ENCODE results near the gene RTKN2.

RTKN2 gene

GRCh38 chr10:62258926-62259325 is 9.7 kb downstream of the RTKN2 start:
- no peak overlapping the region for H3K27ac ChIP-seq (replicated peaks)
- TF ChIP-seq, protein P1, sequence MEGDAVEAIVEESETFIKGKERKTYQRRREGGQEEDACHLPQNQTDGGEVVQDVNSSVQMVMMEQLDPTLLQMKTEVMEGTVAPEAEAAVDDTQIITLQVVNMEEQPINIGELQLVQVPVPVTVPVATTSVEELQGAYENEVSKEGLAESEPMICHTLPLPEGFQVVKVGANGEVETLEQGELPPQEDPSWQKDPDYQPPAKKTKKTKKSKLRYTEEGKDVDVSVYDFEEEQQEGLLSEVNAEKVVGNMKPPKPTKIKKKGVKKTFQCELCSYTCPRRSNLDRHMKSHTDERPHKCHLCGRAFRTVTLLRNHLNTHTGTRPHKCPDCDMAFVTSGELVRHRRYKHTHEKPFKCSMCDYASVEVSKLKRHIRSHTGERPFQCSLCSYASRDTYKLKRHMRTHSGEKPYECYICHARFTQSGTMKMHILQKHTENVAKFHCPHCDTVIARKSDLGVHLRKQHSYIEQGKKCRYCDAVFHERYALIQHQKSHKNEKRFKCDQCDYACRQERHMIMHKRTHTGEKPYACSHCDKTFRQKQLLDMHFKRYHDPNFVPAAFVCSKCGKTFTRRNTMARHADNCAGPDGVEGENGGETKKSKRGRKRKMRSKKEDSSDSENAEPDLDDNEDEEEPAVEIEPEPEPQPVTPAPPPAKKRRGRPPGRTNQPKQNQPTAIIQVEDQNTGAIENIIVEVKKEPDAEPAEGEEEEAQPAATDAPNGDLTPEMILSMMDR (IDR thresholded peaks at IDR 0.05; ENCODE audit: insufficient read depth, low read length) = no peak
- TF ChIP-seq, protein P2, sequence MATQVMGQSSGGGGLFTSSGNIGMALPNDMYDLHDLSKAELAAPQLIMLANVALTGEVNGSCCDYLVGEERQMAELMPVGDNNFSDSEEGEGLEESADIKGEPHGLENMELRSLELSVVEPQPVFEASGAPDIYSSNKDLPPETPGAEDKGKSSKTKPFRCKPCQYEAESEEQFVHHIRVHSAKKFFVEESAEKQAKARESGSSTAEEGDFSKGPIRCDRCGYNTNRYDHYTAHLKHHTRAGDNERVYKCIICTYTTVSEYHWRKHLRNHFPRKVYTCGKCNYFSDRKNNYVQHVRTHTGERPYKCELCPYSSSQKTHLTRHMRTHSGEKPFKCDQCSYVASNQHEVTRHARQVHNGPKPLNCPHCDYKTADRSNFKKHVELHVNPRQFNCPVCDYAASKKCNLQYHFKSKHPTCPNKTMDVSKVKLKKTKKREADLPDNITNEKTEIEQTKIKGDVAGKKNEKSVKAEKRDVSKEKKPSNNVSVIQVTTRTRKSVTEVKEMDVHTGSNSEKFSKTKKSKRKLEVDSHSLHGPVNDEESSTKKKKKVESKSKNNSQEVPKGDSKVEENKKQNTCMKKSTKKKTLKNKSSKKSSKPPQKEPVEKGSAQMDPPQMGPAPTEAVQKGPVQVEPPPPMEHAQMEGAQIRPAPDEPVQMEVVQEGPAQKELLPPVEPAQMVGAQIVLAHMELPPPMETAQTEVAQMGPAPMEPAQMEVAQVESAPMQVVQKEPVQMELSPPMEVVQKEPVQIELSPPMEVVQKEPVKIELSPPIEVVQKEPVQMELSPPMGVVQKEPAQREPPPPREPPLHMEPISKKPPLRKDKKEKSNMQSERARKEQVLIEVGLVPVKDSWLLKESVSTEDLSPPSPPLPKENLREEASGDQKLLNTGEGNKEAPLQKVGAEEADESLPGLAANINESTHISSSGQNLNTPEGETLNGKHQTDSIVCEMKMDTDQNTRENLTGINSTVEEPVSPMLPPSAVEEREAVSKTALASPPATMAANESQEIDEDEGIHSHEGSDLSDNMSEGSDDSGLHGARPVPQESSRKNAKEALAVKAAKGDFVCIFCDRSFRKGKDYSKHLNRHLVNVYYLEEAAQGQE (IDR thresholded peaks at IDR 0.05; ENCODE audit: insufficient replicate concordance, low read depth) = no peak
- TF ChIP-seq SPI1 (IDR thresholded peaks at IDR 0.05; ENCODE audit: borderline replicate concordance, low read depth) (no peak), GABPA (IDR thresholded peaks at IDR 0.05; ENCODE audit: low read depth) (no peak), POLR2AphosphoS5 (IDR thresholded peaks at IDR 0.05; ENCODE audit: low read depth) (no peak)
- no peak for DNase-seq (ENCODE audit: low read depth in 1 of 2, low spot score in 1 of 2)
- no peaks in the 10 kb centered on the region for H3K27me3 ChIP-seq (ENCODE audit: insufficient read depth, poor library complexity, severe bottlenecking)
- H3K4me3 ChIP-seq (replicated peaks; ENCODE audit: insufficient read depth, low read length) = no peak overlapping the region

- H3K27ac ChIP-seq (replicated peaks) = no peak overlapping the region
- no peak for DNase-seq (ENCODE audit: low read depth in 1 of 2, low spot score in 1 of 2)
- no peaks in the 10 kb centered on the region for H3K27me3 ChIP-seq (ENCODE audit: insufficient read depth, poor library complexity, severe bottlenecking)
- TF ChIP-seq GABPA (IDR thresholded peaks at IDR 0.05; ENCODE audit: low read depth) (no peak), SPI1 (IDR thresholded peaks at IDR 0.05; ENCODE audit: borderline replicate concordance, low read depth) (no peak), POLR2AphosphoS5 (IDR thresholded peaks at IDR 0.05; ENCODE audit: low read depth) (no peak)
- TF ChIP-seq, protein P1 (IDR thresholded peaks at IDR 0.05; ENCODE audit: insufficient read depth, low read length) = no peak
- TF ChIP-seq, protein P2 (IDR thresholded peaks at IDR 0.05; ENCODE audit: insufficient replicate concordance, low read depth) = no peak
- no peak overlapping the region for H3K4me3 ChIP-seq (replicated peaks; ENCODE audit: insufficient read depth, low read length)
Observed at GRCh38 chr10:62253704-62254103, 14.9 kb downstream of the RTKN2 start.

DNA sequence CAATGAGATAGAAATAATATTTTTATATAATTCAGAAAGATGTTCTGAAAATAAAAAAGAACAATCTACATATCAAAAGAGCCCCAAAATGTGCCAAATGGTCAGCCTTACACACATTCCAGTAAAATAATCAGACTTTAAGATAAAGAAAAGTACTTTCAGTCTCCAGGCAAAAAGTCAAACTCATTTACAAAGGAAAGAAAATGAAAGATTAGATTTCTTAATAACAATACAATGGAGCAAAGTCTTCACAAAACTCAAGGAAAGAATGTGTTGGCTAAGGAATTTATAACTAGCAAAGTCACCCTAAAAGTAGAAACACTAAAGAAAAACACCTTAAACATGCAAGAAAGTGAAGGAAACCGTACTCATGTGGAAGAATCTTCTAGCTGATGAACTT is 16.6 kb downstream of the RTKN2 start:
- no peaks in the 10 kb centered on the region for H3K27me3 ChIP-seq (ENCODE audit: insufficient read depth, poor library complexity, severe bottlenecking)
- no peak overlapping the region for H3K27ac ChIP-seq (replicated peaks)

More for the DNA sequence above, 16.6 kb downstream of the RTKN2 start:
- TF ChIP-seq GABPA (IDR thresholded peaks at IDR 0.05; ENCODE audit: low read depth) (no peak), POLR2AphosphoS5 (IDR thresholded peaks at IDR 0.05; ENCODE audit: low read depth) (no peak), SPI1 (IDR thresholded peaks at IDR 0.05; ENCODE audit: borderline replicate concordance, low read depth) (no peak)
- TF ChIP-seq, protein P2 (IDR thresholded peaks at IDR 0.05; ENCODE audit: insufficient replicate concordance, low read depth) = no peak
- TF ChIP-seq, protein P1 (IDR thresholded peaks at IDR 0.05; ENCODE audit: insufficient read depth, low read length) = no peak
- DNase-seq (ENCODE audit: low read depth in 1 of 2, low spot score in 1 of 2) = no peak
- H3K4me3 ChIP-seq (replicated peaks; ENCODE audit: insufficient read depth, low read length) = no peak overlapping the region

Measured in HL-60 (cell line).